Fibroblast of the aortic adventitia (primary cell): Measurements from ENCODE around the gene ACTMAP. TPM values are rescaled to one million over a fixed set of nuclear protein-coding genes. Genes with fewer than 3 reads are reported as not detected.
A peak's percentile ranks its signal among the peaks of the same experiment; 100 is the strongest.

Experiments
- DNase-seq: peaks from one replicate; pipeline ENCODE4 v3.0.0-alpha.2; 2010; ENCODE audit warnings: low read depth
- H3K4me3 ChIP-seq: 2 replicates; pipeline ENCODE4 v1.5.1; 2011; ENCODE audit warnings: low read depth, mild to moderate bottlenecking, control low read depth, low read length, moderate library complexity
- CTCF ChIP-seq: IDR thresholded peaks from 2 replicates; pipeline ENCODE4 v1.5.1; 2011; ENCODE audit warnings: mild to moderate bottlenecking, low read length, control low read depth, inconsistent platforms; ENCODE audit not compliant: insufficient read depth
- total RNA-seq: library from RNA; depleted of rRNA; stranded (reverse); fragments of >200 nt; gene quantifications from 2 replicates; pipeline ENCODE4 v1.2.3, GENCODE V29; 2012; ENCODE audit warnings: low replicate concordance

The ACTMAP gene
- total RNA-seq, 1 donor: 0.99 TPM

GRCh38 chr19:40780582-40780981 is 30.3 kb upstream of the ACTMAP start:
- no peak overlapping the region for H3K4me3 ChIP-seq
- no peak for DNase-seq
- no peak for TF ChIP-seq CTCF

- peak overlapping the region; percentile 81 for H3K4me3 ChIP-seq
- TF ChIP-seq CTCF: no peak
- no peak for DNase-seq
These were observed 28.5 kb upstream of the ACTMAP start for GRCh38 chr19:40778706-40779284.

- DNase-seq: peak; percentile 99
- no peak for TF ChIP-seq CTCF
These were observed 27.8 kb upstream of the ACTMAP start, which contains the start of gene RAB4B for GRCh38 chr19:40777937-40778705. RAB4B (plus strand) TSS chr19:40778247; CDS start chr19:40778376, 129 bp downstream.

GRCh38 chr19:40777645-40777936 is 27.3 kb upstream of the ACTMAP start:
- no peak for TF ChIP-seq CTCF
- DNase-seq: no peak
- peak overlapping the region; percentile 68 for H3K4me3 ChIP-seq

More at GRCh38 chr19:40777937-40778705, 27.8 kb upstream of the ACTMAP start, which contains the start of gene RAB4B:
- peak within 1 kb of the TSS; percentile 81 for H3K4me3 ChIP-seq

GRCh38 chr19:40776932-40777644 is 26.8 kb upstream of the ACTMAP start:
- TF ChIP-seq CTCF: no peak
- H3K4me3 ChIP-seq: peak overlapping the region; percentile 68
- DNase-seq: peak; percentile 94

- H3K4me3 ChIP-seq: no peak overlapping the region
- no peak for DNase-seq
- TF ChIP-seq CTCF: no peak
These were observed 26.1 kb upstream of the ACTMAP start for GRCh38 chr19:40776364-40776763.
